ENCODE data around the gene GRM7.

Gene GRM7

GRCh38 chr3:7322957-7323669, 462.2 kb downstream of the GRM7 start:
- no peak overlapping the region for H2AFZ ChIP-seq (ENCODE audit: low read depth, low read length)
- no peaks in the 10 kb centered on the region for H3K9me3 ChIP-seq (ENCODE audit: low read length)

GRCh38 chr3:7328339-7328738, 467.4 kb downstream of the GRM7 start:
- Histone ChIP-seq H3K27me3 (ENCODE audit: insufficient read depth, low read length) (no peaks in the 10 kb centered on the region), H2AFZ (ENCODE audit: low read depth, low read length) (no peak overlapping the region), H3K36me3 (ENCODE audit: insufficient read depth, low read length) (no peaks in the 10 kb centered on the region), H3K4me1 (ENCODE audit: insufficient read depth, low read length) (no peaks in the 10 kb centered on the region), H3K9me3 (ENCODE audit: low read length) (no peaks in the 10 kb centered on the region), H3K4me3 (ENCODE audit: low read length) (no peak overlapping the region)

More at GRCh38 chr3:7322957-7323669, 462.2 kb downstream of the GRM7 start:
- H3K36me3 ChIP-seq (ENCODE audit: insufficient read depth, low read length): no peaks in the 10 kb centered on the region
- no peaks in the 10 kb centered on the region for H3K27me3 ChIP-seq (ENCODE audit: insufficient read depth, low read length)
- H3K4me3 ChIP-seq (ENCODE audit: low read length): no peak overlapping the region
- H3K4me1 ChIP-seq (ENCODE audit: insufficient read depth, low read length): no peaks in the 10 kb centered on the region

GRCh38 chr3:7332696-7333095, 471.8 kb downstream of the GRM7 start:
- H3K9me3 ChIP-seq (ENCODE audit: low read length): no peaks in the 10 kb centered on the region
- no peak overlapping the region for H2AFZ ChIP-seq (ENCODE audit: low read depth, low read length)
- no peak overlapping the region for H3K4me3 ChIP-seq (ENCODE audit: low read length)
- no peaks in the 10 kb centered on the region for H3K4me1 ChIP-seq (ENCODE audit: insufficient read depth, low read length)
- no peaks in the 10 kb centered on the region for H3K36me3 ChIP-seq (ENCODE audit: insufficient read depth, low read length)
- H3K27me3 ChIP-seq (ENCODE audit: insufficient read depth, low read length): no peaks in the 10 kb centered on the region

GRCh38 chr3:7333125-7333524, 472.2 kb downstream of the GRM7 start:
- no peaks in the 10 kb centered on the region for H3K36me3 ChIP-seq (ENCODE audit: insufficient read depth, low read length)
- no peaks in the 10 kb centered on the region for H3K4me1 ChIP-seq (ENCODE audit: insufficient read depth, low read length)
- H3K4me3 ChIP-seq (ENCODE audit: low read length): no peak overlapping the region
- no peak overlapping the region for H2AFZ ChIP-seq (ENCODE audit: low read depth, low read length)
- H3K9me3 ChIP-seq (ENCODE audit: low read length): no peaks in the 10 kb centered on the region
- H3K27me3 ChIP-seq (ENCODE audit: insufficient read depth, low read length): no peaks in the 10 kb centered on the region

GRCh38 chr3:7340795-7341194, 479.9 kb downstream of the GRM7 start:
- H3K9me3 ChIP-seq (ENCODE audit: low read length): no peaks in the 10 kb centered on the region
- no peaks in the 10 kb centered on the region for H3K4me1 ChIP-seq (ENCODE audit: insufficient read depth, low read length)
- H3K36me3 ChIP-seq (ENCODE audit: insufficient read depth, low read length): no peaks in the 10 kb centered on the region
- no peak overlapping the region for H3K4me3 ChIP-seq (ENCODE audit: low read length)
- no peak overlapping the region for H2AFZ ChIP-seq (ENCODE audit: low read depth, low read length)
- no peaks in the 10 kb centered on the region for H3K27me3 ChIP-seq (ENCODE audit: insufficient read depth, low read length)

- H2AFZ ChIP-seq (ENCODE audit: low read depth, low read length): no peak overlapping the region
- H3K36me3 ChIP-seq (ENCODE audit: insufficient read depth, low read length): no peaks in the 10 kb centered on the region
- no peak overlapping the region for H3K4me3 ChIP-seq (ENCODE audit: low read length)
- H3K27me3 ChIP-seq (ENCODE audit: insufficient read depth, low read length): no peaks in the 10 kb centered on the region
- H3K9me3 ChIP-seq (ENCODE audit: low read length): no peaks in the 10 kb centered on the region
- H3K4me1 ChIP-seq (ENCODE audit: insufficient read depth, low read length): no peaks in the 10 kb centered on the region
Observed at GRCh38 chr3:7346364-7346763, 485.4 kb downstream of the GRM7 start.

- no peak overlapping the region for H3K4me3 ChIP-seq (ENCODE audit: low read length)
- no peaks in the 10 kb centered on the region for H3K9me3 ChIP-seq (ENCODE audit: low read length)
- H3K36me3 ChIP-seq (ENCODE audit: insufficient read depth, low read length): no peaks in the 10 kb centered on the region
- no peak overlapping the region for H2AFZ ChIP-seq (ENCODE audit: low read depth, low read length)
- no peaks in the 10 kb centered on the region for H3K27me3 ChIP-seq (ENCODE audit: insufficient read depth, low read length)
- H3K4me1 ChIP-seq (ENCODE audit: insufficient read depth, low read length): no peaks in the 10 kb centered on the region
Observed at GRCh38 chr3:7357101-7357500, 496.2 kb downstream of the GRM7 start.

- H2AFZ ChIP-seq (ENCODE audit: low read depth, low read length): no peak overlapping the region
- no peak overlapping the region for H3K4me3 ChIP-seq (ENCODE audit: low read length)
- H3K27me3 ChIP-seq (ENCODE audit: insufficient read depth, low read length): no peaks in the 10 kb centered on the region
- no peaks in the 10 kb centered on the region for H3K36me3 ChIP-seq (ENCODE audit: insufficient read depth, low read length)
- no peaks in the 10 kb centered on the region for H3K4me1 ChIP-seq (ENCODE audit: insufficient read depth, low read length)
- no peaks in the 10 kb centered on the region for H3K9me3 ChIP-seq (ENCODE audit: low read length)
Observed at GRCh38 chr3:7367968-7368367, 507.1 kb downstream of the GRM7 start.

GRCh38 chr3:7368597-7368996, 507.7 kb downstream of the GRM7 start:
- H3K4me3 ChIP-seq (ENCODE audit: low read length): no peak overlapping the region
- H3K9me3 ChIP-seq (ENCODE audit: low read length): no peaks in the 10 kb centered on the region
- H3K27me3 ChIP-seq (ENCODE audit: insufficient read depth, low read length): no peaks in the 10 kb centered on the region
- H3K4me1 ChIP-seq (ENCODE audit: insufficient read depth, low read length): no peaks in the 10 kb centered on the region
- H3K36me3 ChIP-seq (ENCODE audit: insufficient read depth, low read length): no peaks in the 10 kb centered on the region
- no peak overlapping the region for H2AFZ ChIP-seq (ENCODE audit: low read depth, low read length)

- Histone ChIP-seq H3K36me3 (ENCODE audit: insufficient read depth, low read length) (no peaks in the 10 kb centered on the region), H2AFZ (ENCODE audit: low read depth, low read length) (no peak overlapping the region), H3K27me3 (ENCODE audit: insufficient read depth, low read length) (no peaks in the 10 kb centered on the region), H3K4me1 (ENCODE audit: insufficient read depth, low read length) (no peaks in the 10 kb centered on the region), H3K9me3 (ENCODE audit: low read length) (no peaks in the 10 kb centered on the region), H3K4me3 (ENCODE audit: low read length) (no peak overlapping the region)
Observed at GRCh38 chr3:7371693-7372572, 511.0 kb downstream of the GRM7 start.

- Histone ChIP-seq H3K4me1 (ENCODE audit: insufficient read depth, low read length) (no peaks in the 10 kb centered on the region), H2AFZ (ENCODE audit: low read depth, low read length) (no peak overlapping the region), H3K36me3 (ENCODE audit: insufficient read depth, low read length) (no peaks in the 10 kb centered on the region), H3K9me3 (ENCODE audit: low read length) (no peaks in the 10 kb centered on the region), H3K4me3 (ENCODE audit: low read length) (no peak overlapping the region), H3K27me3 (ENCODE audit: insufficient read depth, low read length) (no peaks in the 10 kb centered on the region)
Observed at GRCh38 chr3:7377103-7377502, 516.2 kb downstream of the GRM7 start.

GRCh38 chr3:7381741-7382140, 520.8 kb downstream of the GRM7 start:
- Histone ChIP-seq H3K27me3 (ENCODE audit: insufficient read depth, low read length) (no peaks in the 10 kb centered on the region), H3K4me1 (ENCODE audit: insufficient read depth, low read length) (no peaks in the 10 kb centered on the region), H3K36me3 (ENCODE audit: insufficient read depth, low read length) (no peaks in the 10 kb centered on the region), H2AFZ (ENCODE audit: low read depth, low read length) (no peak overlapping the region), H3K9me3 (ENCODE audit: low read length) (no peaks in the 10 kb centered on the region), H3K4me3 (ENCODE audit: low read length) (no peak overlapping the region)

- Histone ChIP-seq H3K9me3 (ENCODE audit: low read length) (no peaks in the 10 kb centered on the region), H3K4me1 (ENCODE audit: insufficient read depth, low read length) (no peaks in the 10 kb centered on the region), H3K4me3 (ENCODE audit: low read length) (no peak overlapping the region), H2AFZ (ENCODE audit: low read depth, low read length) (no peak overlapping the region), H3K27me3 (ENCODE audit: insufficient read depth, low read length) (no peaks in the 10 kb centered on the region), H3K36me3 (ENCODE audit: insufficient read depth, low read length) (no peaks in the 10 kb centered on the region)
Observed at GRCh38 chr3:7382293-7383010, 521.5 kb downstream of the GRM7 start.
